A673 (cell line): ENCODE results near the gene WNK1.

ENCODE experiments used
- EZH2 ChIP-seq: fragments of 200-600 bp; sonication (generic); IDR thresholded peaks from 2 replicates; pipeline ENCODE4 v1.6.1; 2017; ENCODE audit warnings: borderline replicate concordance, low read depth, mild to moderate bottlenecking, mixed read lengths, antibody characterized with exemption, low read length; ENCODE audit not compliant: poor library complexity, severe bottlenecking
- TF ChIP-seq, protein P1 (sequence below): fragments of 300-800, 200-600 bp; sonication (generic); conservative IDR thresholded peaks from 2 replicates; pipeline ENCODE4 v1.5.1; 2017; ENCODE audit warnings: low read depth, mild to moderate bottlenecking, antibody characterized with exemption, low read length, moderate library complexity, mixed read lengths

DNA sequence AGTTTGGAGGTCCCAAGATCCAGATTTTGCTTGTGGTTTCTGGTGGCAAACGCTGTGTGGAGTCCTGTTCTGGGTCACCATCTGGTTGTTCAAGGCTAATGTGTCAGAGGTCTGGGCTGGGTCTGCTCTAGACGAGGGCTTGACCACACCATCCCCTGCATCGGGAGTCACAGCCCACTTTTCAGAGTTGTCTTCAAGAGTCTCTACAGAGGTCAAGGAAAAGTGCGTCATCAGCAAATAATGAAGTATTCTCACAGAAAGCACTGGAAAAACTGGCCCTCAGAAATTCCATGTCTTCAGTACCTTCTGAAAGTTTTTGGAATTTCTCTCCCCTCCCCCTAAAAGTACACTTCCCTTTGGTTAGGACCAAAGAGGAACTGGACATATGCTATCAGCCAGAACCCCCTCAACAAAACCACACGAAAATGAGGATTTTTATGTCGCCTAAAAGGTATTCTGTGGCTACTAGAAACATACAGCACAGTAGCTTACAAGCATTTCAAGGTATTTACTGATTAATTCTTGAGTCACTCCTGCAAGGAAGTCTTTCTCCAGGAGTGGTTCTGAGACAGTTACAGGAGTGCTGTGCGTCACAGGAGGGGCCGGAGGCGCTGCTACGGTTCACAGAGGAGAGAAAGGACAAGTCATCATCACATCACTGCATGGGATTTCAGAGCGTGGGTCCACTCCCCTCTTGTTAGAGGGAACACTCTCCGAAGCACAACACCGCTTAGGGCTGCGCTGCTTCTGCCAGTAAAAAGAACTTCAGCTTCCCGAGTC, 161.7 kb downstream of the WNK1 start:
- TF ChIP-seq, protein P1, sequence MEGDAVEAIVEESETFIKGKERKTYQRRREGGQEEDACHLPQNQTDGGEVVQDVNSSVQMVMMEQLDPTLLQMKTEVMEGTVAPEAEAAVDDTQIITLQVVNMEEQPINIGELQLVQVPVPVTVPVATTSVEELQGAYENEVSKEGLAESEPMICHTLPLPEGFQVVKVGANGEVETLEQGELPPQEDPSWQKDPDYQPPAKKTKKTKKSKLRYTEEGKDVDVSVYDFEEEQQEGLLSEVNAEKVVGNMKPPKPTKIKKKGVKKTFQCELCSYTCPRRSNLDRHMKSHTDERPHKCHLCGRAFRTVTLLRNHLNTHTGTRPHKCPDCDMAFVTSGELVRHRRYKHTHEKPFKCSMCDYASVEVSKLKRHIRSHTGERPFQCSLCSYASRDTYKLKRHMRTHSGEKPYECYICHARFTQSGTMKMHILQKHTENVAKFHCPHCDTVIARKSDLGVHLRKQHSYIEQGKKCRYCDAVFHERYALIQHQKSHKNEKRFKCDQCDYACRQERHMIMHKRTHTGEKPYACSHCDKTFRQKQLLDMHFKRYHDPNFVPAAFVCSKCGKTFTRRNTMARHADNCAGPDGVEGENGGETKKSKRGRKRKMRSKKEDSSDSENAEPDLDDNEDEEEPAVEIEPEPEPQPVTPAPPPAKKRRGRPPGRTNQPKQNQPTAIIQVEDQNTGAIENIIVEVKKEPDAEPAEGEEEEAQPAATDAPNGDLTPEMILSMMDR = no peak
- TF ChIP-seq EZH2 = no peak
